Measurements from ENCODE around the gene ISG15. TPM values are rescaled to one million over a fixed set of nuclear protein-coding genes. Genes with fewer than 3 reads are reported as not detected.
A peak's percentile ranks its signal among the peaks of the same experiment; 100 is the strongest.
"Not testable (repeated sequence)": the region's sequence is repeated elsewhere in the genome, so short reads cannot be mapped to it uniquely, and the experiment has no call there.

Gene ISG15
- total RNA-seq, 4 donors from 2014 or later, result 17.0 to 91.6 (median 40.1) TPM

DNA sequence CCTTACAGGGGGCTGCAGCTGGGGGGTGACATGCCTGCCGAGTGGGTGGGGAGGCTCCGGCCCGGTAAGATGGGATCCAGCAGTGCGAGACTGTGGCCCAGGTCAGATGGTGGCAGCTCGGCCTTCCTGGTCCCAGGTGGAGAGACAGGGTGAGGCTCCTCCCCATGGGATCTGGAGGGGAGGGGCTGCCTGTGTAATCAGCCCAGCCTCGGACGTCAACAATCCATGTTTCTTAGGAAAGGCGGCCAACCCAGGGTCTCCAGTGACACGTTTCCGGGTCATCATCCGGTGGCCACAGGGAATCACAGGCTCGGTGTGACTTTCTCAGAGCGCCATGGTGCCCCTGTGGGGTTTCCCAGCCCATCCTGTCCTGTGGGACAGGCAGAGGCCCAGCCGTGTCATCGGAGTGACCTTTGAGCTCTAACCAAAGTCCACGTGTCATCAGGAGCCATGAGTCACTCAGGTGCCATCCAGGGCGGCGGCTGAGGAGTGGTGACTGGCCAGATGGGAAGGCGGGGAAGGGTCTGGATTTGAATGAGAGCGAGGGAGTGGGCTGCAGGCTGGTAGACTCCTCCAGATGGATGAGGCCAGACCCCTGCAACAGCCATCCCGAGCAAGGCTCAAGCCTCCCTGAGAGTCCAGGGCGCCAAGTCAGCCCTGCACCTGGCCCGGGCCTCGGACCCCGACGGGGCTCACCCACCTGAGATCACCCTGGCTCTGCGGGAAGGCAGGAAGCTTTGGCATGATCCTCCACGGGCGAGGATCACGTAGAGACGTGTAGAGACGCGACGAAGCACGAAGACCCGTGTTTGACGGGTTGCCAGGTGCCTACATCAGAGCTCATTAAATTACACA, 6.8 kb upstream of the ISG15 start:
- H3K27ac ChIP-seq, result peak overlapping the region in 3 of 4 donors; percentile 63 to 96 (median 88)
- H3K9me3 ChIP-seq, result no peaks in the 10 kb centered on the region
- peaks cover 3 to 36% (median 10%) of the 10 kb centered on the region in 4 donors for H3K4me1 ChIP-seq
- H3K36me3 ChIP-seq, result no peaks in the 10 kb centered on the region
- peak overlapping the region in 2 of 4 donors; percentile 48 to 51 for H3K4me3 ChIP-seq
- TF ChIP-seq POLR2A (IDR thresholded peaks at IDR 0.05), result peak; percentile 62 to 73
- TF ChIP-seq, protein P1, sequence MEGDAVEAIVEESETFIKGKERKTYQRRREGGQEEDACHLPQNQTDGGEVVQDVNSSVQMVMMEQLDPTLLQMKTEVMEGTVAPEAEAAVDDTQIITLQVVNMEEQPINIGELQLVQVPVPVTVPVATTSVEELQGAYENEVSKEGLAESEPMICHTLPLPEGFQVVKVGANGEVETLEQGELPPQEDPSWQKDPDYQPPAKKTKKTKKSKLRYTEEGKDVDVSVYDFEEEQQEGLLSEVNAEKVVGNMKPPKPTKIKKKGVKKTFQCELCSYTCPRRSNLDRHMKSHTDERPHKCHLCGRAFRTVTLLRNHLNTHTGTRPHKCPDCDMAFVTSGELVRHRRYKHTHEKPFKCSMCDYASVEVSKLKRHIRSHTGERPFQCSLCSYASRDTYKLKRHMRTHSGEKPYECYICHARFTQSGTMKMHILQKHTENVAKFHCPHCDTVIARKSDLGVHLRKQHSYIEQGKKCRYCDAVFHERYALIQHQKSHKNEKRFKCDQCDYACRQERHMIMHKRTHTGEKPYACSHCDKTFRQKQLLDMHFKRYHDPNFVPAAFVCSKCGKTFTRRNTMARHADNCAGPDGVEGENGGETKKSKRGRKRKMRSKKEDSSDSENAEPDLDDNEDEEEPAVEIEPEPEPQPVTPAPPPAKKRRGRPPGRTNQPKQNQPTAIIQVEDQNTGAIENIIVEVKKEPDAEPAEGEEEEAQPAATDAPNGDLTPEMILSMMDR (IDR thresholded peaks at IDR 0.05), result no peak
- H3K27me3 ChIP-seq, result no peaks in the 10 kb centered on the region
- DNase-seq, result peak in 2 of 3 donors; percentile 90 to 91

DNA sequence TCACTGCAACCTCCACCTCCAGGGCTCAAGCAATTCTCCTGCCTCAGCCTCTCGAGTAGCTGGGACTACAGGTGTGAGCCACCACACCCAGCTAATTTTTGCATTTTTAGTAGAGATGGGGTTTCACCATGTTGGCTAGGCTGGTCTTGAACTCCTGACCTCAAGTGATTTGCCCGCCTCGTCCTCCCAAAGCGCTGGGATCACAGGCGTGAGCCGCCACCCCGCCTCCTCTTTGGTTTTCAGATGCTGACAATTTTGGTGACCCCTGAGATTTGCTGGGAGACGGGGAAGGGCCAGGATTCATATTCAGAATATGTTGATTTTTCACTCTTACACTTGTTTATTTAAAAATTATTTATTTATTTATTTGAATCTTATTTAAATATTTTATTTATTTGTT, 3.2 kb upstream of the ISG15 start:
- H3K27me3 ChIP-seq, H3K4me3 ChIP-seq, H3K36me3 ChIP-seq, H3K27ac ChIP-seq, DNase-seq, H3K9me3 ChIP-seq: not testable (repeated sequence)
- H3K4me1 ChIP-seq, result peaks cover 0 to 36% (median 10%) of the 10 kb centered on the region in 4 donors

DNA sequence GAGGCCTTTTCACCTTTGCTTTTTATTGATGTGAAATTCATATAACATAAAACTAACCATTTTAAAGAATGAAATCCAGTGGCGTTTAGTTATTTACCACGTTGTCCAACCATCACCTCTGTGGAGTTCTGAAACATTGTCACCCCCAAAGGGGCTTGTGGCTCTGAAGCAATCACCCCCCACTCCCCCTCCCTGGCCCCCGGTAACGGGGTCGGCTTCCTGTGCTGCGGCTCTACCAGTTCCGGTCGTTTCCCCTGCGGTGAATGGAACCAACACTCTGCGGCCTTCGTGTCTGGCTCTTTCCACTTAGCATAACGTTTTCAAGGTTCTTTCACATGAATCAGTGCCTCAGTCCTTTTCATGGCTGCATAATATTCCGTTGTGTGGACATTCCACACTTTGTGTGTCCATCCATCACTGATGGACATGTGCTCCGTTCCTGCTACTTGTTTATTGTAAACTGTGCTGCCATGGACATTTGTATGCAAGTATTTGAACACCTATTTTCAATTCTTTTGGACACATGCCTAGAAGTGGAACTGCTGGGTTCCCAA, 1.8 kb upstream of the ISG15 start:
- Histone ChIP-seq H3K9me3 (no peaks in the 10 kb centered on the region), H3K4me1 (peaks cover 0 to 24% (median 6%) of the 10 kb centered on the region in 4 donors), H3K27ac (no peak overlapping the region), H3K4me3 (no peak overlapping the region), H3K27me3 (no peaks in the 10 kb centered on the region), H3K36me3 (no peaks in the 10 kb centered on the region)
- DNase-seq, result no peak
- TF ChIP-seq POLR2A (IDR thresholded peaks at IDR 0.05), result no peak
- TF ChIP-seq, protein P1 (IDR thresholded peaks at IDR 0.05), result no peak

DNA sequence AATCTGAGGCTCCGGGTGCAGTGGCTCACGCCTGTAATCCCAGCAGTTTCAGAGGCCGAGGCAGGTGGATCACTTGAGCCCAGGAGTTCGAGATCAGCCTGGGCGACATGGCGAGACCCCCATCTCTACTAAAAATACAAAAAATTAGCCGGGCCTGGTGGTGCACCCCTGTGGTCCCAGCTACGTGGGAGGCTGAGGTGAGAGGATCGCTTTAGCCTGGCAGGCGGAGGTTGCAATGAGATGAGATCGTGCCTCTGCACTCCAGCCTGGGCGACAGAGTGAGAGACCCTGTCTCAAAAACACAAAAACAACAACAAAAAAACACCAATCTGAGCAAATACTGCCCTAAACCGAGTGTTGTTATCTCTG, 577 bp upstream of the ISG15 start:
- Histone ChIP-seq H3K4me1 (peaks cover 0 to 16% (median 6%) of the 10 kb centered on the region in 4 donors), H3K4me3 (peak overlapping the region; percentile 52 to 63 (median 57)), H3K27ac (peak overlapping the region; percentile 85 to 90 (median 88))
- not testable (repeated sequence) for DNase-seq, H3K36me3 ChIP-seq, H3K27me3 ChIP-seq, H3K9me3 ChIP-seq

DNA sequence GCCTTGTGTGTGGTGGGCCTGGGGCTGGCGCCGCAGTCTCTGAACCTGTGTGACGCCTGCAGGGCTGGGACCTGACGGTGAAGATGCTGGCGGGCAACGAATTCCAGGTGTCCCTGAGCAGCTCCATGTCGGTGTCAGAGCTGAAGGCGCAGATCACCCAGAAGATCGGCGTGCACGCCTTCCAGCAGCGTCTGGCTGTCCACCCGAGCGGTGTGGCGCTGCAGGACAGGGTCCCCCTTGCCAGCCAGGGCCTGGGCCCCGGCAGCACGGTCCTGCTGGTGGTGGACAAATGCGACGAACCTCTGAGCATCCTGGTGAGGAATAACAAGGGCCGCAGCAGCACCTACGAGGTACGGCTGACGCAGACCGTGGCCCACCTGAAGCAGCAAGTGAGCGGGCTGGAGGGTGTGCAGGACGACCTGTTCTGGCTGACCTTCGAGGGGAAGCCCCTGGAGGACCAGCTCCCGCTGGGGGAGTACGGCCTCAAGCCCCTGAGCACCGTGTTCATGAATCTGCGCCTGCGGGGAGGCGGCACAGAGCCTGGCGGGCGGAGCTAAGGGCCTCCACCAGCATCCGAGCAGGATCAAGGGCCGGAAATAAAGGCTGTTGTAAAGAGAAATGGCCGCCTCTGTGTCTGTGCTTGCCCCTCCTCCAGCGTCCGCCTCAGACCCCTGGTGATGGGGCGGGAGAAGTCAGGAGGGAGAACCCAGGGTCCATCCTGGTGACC, 788 bp downstream of the ISG15 start:
- no peak for TF ChIP-seq POLR2A (IDR thresholded peaks at IDR 0.05)
- TF ChIP-seq, protein P1 (IDR thresholded peaks at IDR 0.05), result no peak
- Histone ChIP-seq H3K4me1 (peaks cover 0 to 16% (median 8%) of the 10 kb centered on the region in 4 donors), H3K36me3 (no peaks in the 10 kb centered on the region), H3K9me3 (no peaks in the 10 kb centered on the region), H3K27ac (peak overlapping the region; percentile 85 to 90 (median 88)), H3K4me3 (peak overlapping the region; percentile 52 to 63 (median 57)), H3K27me3 (no peaks in the 10 kb centered on the region)
- DNase-seq, result no peak

DNA sequence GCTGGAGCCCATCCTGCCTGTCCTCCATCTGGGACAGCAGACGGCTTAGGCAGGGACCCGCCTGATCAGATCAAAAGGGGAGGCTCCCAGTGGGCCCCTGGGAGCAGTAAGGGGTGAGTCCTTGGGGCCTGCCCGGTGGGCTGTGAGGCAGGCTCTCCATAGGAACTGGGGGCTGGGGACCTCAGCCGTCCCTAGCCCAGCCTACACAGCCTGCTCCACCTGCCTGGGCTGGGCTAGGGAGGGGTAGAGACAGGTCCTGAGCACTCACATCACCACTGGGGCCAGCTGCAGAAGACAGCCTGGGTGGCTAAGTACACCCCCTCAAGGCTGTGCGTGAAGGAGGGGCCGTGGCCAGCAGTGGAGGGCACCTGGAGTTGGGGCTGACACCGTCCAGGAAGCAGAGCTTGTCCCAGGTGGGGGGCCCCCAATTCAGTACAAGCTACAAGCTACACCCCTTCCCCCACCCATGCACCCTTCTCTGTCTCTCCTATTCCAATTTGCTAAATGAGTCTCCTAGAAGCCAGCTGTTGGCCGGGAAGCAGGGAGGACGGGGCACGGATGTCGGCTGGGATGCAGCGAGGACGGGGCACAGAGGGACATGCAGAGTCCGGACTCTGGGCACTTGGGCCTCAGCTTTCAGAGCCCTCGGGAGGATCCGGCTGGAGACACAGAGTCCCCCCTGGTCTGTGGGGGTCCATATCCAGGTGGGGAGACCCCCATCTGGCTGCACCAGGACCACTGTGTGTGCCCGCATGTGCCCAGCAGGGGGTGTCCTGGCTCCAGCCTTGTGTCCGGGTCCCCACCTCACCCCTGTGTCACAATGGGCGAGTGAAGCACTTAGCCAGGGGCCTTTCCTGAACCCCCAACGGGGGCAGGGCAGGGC, 1.7 kb downstream of the ISG15 start:
- H3K27me3 ChIP-seq, result no peaks in the 10 kb centered on the region
- DNase-seq, result no peak
- H3K27ac ChIP-seq, result peak overlapping the region; percentile 85 to 90 (median 88)
- H3K4me1 ChIP-seq, result peaks cover 0 to 16% (median 8%) of the 10 kb centered on the region in 4 donors
- H3K36me3 ChIP-seq, result no peaks in the 10 kb centered on the region
- TF ChIP-seq POLR2A (IDR thresholded peaks at IDR 0.05), result no peak
- TF ChIP-seq, protein P1 (IDR thresholded peaks at IDR 0.05), result peak in 4 of 6 experiments; percentile 7 to 28 (median 18)
- no peaks in the 10 kb centered on the region for H3K9me3 ChIP-seq
- peak overlapping the region in 1 of 4 donors; percentile 60 for H3K4me3 ChIP-seq

DNA sequence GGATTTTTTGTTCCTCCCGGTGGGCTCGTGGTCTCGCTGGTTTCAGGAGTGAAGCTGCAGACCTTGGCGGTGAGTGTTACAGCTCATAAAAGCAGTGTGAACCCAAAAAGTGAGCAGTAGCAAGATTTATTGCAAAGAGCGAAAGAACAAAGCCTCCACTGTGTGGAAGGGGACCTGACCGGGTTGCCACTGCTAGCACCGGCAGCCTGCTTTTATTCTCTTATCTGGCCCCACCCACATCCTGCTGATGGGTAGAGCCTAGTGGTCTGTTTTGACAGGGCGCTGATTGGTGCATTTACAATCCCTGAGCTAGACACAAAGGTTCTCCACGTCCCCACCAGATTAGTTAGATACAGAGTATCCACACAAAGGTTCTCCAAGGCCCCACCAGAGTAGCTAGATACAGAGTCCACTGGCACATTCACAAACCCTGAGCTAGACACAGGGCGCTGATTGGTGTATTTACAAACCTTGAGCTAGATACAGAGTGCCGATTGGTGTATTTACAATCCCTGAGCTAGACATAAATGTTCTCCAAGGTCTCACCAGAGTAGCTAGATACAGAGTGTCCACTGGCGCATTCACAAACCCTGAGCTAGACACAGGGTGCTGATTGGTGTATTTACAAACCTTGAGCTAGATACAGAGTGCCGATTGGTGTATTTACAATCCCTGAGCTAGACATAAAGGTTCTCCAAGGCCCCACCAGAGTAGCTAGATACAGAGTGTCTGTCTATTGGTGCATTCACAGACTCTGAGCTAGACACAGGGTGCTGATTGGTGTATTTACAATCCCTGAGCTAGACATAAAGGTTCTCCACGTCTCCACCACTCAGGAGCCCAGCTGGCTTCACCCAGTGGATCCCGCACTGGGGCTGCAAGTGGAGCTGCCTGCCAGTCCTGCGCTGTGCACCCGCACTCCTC, 4.4 kb downstream of the ISG15 start:
- not testable (repeated sequence) for H3K27ac ChIP-seq, H3K9me3 ChIP-seq, H3K36me3 ChIP-seq, H3K27me3 ChIP-seq, H3K4me3 ChIP-seq, DNase-seq
- peaks cover 0 to 29% (median 13%) of the 10 kb centered on the region in 4 donors for H3K4me1 ChIP-seq

DNA sequence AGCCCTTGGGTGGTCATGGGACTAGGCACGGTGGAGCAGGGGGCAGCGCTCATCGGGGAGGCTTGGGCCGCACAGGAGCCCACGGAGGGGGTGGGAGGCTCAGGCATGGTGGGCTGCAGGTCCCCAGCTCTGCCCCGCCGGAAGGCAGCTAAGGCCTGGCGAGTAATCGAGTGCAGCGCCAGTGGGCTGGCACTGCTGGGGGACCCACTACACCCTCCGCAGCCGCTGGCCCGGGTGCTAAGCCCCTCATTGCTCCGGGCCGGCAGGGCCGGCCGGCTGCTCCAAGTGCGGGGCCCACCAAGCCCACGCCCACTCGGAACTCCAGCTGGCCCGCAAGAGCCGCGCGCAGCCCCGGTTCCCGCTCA, 5.0 kb downstream of the ISG15 start:
- not testable (repeated sequence) for H3K4me3 ChIP-seq, H3K27ac ChIP-seq, H3K36me3 ChIP-seq, H3K9me3 ChIP-seq, DNase-seq, H3K27me3 ChIP-seq
- peaks cover 0 to 29% (median 13%) of the 10 kb centered on the region in 4 donors for H3K4me1 ChIP-seq

All from Peyer's patch (tissue), 4 donors.